Uterus (tissue), 4 donors: ENCODE data around the gene CDKAL1. TPM values are rescaled to one million over a fixed set of nuclear protein-coding genes. Genes with fewer than 3 reads are reported as not detected.

ENCODE experiments used
- DNase-seq, 2 donors: peaks; one replicate each; pipeline ENCODE4 v3.0.0-alpha.2; 2019 to 2020
- H3K27ac ChIP-seq, 2 donors: fragments of 200-600 bp; sonication (generic); 1 replicate in 1 of 2; 2 replicates in 1 of 2; pipeline ENCODE4 v1.5.1; 2016 to 2018
- H3K27me3 ChIP-seq, 2 donors: fragments of 200-600 bp; sonication (generic); one replicate each; pipeline ENCODE4 v1.5.1; 2018 to 2019; ENCODE audit warnings: control low read depth in 1 of 2
- H3K36me3 ChIP-seq, 2 donors: fragments of 200-600 bp; sonication (generic); one replicate each; pipeline ENCODE4 v1.5.1; 2019; ENCODE audit warnings: control low read depth in 1 of 2
- H3K4me1 ChIP-seq, 2 donors: fragments of 200-600 bp; sonication (generic); one replicate each; pipeline ENCODE4 v1.5.1; 2018 to 2019; ENCODE audit warnings: control low read depth in 1 of 2
- H3K4me3 ChIP-seq, 2 donors: fragments of 200-600 bp; sonication (generic); 1 replicate in 1 of 2; 2 replicates in 1 of 2; pipeline ENCODE4 v1.5.1; 2018 to 2019; ENCODE audit warnings: mild to moderate bottlenecking in 1 of 2
- H3K9me3 ChIP-seq, 2 donors: fragments of 200-600 bp; sonication (generic); one replicate each; pipeline ENCODE4 v1.5.1; 2019; ENCODE audit warnings: control low read depth in 1 of 2
- POLR2A ChIP-seq, 2 donors: fragments of 450-650 bp; IDR thresholded peaks; one replicate each; pipeline ENCODE4 v1.6.1; 2016; ENCODE audit warnings: antibody characterized with exemption in 2 of 2, mild to moderate bottlenecking in 1 of 2, moderate library complexity in 1 of 2
- intact Hi-C: fragments of 100-400 bp; cut with DNase I; formaldehyde crosslinking; loops from one replicate; pipeline ENCODE4 v1.15.1; 2023; ENCODE audit warnings: low total_unique reads
- total RNA-seq, 4 donors: library from RNA; depleted of rRNA in 3 of 4; stranded (reverse); fragments of >200 nt in 3 of 4; gene quantifications; one replicate each; pipeline versions ENCODE4 v1.1.0 to v1.2.4, GENCODE V29; 2014 to 2023
- TF ChIP-seq, protein P1 (sequence below), 4 experiments: fragments of 200-600 bp in 2 of 4; fragments of 450-650 bp in 2 of 4; sonication (generic) in 2 of 4; IDR thresholded peaks; one replicate each; pipeline ENCODE4 v1.5.1; 2016 to 2019; ENCODE audit warnings: antibody characterized with exemption in 4 of 4, mild to moderate bottlenecking in 2 of 4, moderate library complexity in 1 of 4
- donor health status: DM: yes; HTN: yes; CAD: no.

Gene CDKAL1
- total RNA-seq, 4 donors from 2014 or later: 5.0 to 51.7 (median 18.9) TPM

DNA sequence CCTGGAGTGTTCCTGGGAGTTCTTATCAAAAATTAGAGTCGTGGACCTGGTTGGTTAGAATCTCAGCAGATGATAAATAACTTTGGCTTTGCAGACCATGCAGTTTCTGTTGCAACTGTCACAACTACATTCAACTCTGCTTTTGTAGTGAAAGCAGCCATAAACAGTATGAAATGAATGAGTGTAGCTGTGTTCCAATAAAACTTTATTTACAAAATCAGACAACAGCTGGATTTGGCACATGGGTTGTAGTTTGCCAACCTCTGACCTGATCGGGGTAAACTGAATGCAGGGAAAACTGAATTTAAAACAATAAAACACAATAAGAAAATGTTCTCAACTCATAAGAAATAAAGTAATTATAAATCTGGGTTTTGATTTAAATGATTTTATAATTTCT lies 513.8 kb downstream of the CDKAL1 start:
- Histone ChIP-seq H3K27ac (no peak overlapping the region), H3K36me3 (no peaks in the 10 kb centered on the region), H3K4me3 (no peak overlapping the region), H3K4me1 (no peaks in the 10 kb centered on the region), H3K27me3 (no peaks in the 10 kb centered on the region), H3K9me3 (no peaks in the 10 kb centered on the region)
- no peak for DNase-seq
- intact Hi-C loops: no loop called here
- TF ChIP-seq POLR2A (IDR thresholded peaks at IDR 0.05): no peak
- TF ChIP-seq, protein P1, sequence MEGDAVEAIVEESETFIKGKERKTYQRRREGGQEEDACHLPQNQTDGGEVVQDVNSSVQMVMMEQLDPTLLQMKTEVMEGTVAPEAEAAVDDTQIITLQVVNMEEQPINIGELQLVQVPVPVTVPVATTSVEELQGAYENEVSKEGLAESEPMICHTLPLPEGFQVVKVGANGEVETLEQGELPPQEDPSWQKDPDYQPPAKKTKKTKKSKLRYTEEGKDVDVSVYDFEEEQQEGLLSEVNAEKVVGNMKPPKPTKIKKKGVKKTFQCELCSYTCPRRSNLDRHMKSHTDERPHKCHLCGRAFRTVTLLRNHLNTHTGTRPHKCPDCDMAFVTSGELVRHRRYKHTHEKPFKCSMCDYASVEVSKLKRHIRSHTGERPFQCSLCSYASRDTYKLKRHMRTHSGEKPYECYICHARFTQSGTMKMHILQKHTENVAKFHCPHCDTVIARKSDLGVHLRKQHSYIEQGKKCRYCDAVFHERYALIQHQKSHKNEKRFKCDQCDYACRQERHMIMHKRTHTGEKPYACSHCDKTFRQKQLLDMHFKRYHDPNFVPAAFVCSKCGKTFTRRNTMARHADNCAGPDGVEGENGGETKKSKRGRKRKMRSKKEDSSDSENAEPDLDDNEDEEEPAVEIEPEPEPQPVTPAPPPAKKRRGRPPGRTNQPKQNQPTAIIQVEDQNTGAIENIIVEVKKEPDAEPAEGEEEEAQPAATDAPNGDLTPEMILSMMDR (IDR thresholded peaks at IDR 0.05): no peak

DNA sequence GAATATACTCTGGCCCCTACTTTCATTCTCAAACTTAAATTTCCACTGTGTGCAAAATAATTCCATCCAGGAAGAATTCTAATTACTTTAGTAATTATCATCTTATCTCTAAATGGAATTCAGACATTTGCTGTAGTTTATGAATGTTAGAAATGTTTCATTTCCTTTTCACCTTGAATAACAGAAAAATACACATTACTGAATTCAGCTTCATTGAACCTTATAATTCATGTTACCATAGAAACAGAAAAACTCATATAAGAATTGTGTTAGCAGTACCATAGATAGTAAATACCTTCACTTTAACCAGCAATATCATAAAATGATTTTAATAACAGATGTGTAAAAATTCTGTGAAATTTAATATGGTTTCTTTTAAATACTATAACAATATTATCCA lies 514.9 kb downstream of the CDKAL1 start:
- H3K27me3 ChIP-seq: no peaks in the 10 kb centered on the region
- no peaks in the 10 kb centered on the region for H3K36me3 ChIP-seq
- intact Hi-C loops: no loop called here

DNA sequence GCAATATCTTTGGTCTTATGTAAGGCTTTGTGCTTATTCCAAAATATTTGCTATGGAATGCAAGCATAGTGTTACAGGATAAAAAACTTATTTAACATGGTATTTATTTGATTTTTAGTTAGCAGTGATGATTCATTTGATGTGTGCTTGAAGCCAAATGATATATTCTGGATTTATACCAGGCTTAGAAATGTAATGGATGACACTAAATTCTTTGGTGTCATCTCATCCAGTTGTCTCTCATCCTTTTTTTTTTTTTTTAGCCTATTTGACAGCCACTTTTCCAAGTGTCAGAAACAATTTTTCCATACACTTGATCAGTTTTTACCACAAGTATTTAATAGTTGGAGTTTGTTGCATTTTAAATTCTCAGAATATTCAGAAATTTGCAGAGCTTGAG lies 515.3 kb downstream of the CDKAL1 start:
- Histone ChIP-seq H3K27me3 (no peaks in the 10 kb centered on the region), H3K4me3 (no peak overlapping the region), H3K27ac (no peak overlapping the region), H3K9me3 (no peaks in the 10 kb centered on the region), H3K4me1 (no peaks in the 10 kb centered on the region), H3K36me3 (no peaks in the 10 kb centered on the region)
- DNase-seq: no peak
- no peak for TF ChIP-seq POLR2A (IDR thresholded peaks at IDR 0.05)
- TF ChIP-seq, protein P1 (IDR thresholded peaks at IDR 0.05): no peak
- intact Hi-C loops: no loop called here

More for the DNA sequence above, 514.9 kb downstream of the CDKAL1 start:
- no peaks in the 10 kb centered on the region for H3K4me1 ChIP-seq
- H3K9me3 ChIP-seq: no peaks in the 10 kb centered on the region
- no peak for DNase-seq
- no peak overlapping the region for H3K27ac ChIP-seq
- TF ChIP-seq POLR2A (IDR thresholded peaks at IDR 0.05): no peak
- TF ChIP-seq, protein P1 (IDR thresholded peaks at IDR 0.05): no peak
- H3K4me3 ChIP-seq: no peak overlapping the region

DNA sequence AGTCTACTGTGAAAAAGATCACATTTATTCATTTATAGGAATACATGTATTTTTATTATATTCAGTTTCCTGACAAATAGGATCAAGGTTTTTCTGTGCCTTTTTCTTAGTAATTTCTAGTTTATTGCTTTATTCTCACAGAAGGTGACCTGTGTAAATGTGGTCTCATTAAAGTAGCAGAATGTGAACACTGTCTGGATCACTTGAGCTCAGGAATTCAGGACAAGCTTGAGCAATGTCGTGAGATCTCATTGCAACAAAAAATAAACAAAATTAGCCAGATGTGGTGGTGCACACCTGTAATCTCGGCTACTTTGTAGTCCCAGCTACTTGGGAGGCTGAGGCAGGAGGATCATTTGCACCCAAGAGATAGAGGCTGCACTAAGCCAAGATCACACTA lies 516.7 kb downstream of the CDKAL1 start:
- no peak for TF ChIP-seq POLR2A (IDR thresholded peaks at IDR 0.05)
- TF ChIP-seq, protein P1 (IDR thresholded peaks at IDR 0.05): no peak
- H3K36me3 ChIP-seq: no peaks in the 10 kb centered on the region
- no peak overlapping the region for H3K27ac ChIP-seq
- intact Hi-C loops: no loop called here
- no peaks in the 10 kb centered on the region for H3K4me1 ChIP-seq
- no peak for DNase-seq
- H3K27me3 ChIP-seq: no peaks in the 10 kb centered on the region
- no peaks in the 10 kb centered on the region for H3K9me3 ChIP-seq
- H3K4me3 ChIP-seq: no peak overlapping the region

DNA sequence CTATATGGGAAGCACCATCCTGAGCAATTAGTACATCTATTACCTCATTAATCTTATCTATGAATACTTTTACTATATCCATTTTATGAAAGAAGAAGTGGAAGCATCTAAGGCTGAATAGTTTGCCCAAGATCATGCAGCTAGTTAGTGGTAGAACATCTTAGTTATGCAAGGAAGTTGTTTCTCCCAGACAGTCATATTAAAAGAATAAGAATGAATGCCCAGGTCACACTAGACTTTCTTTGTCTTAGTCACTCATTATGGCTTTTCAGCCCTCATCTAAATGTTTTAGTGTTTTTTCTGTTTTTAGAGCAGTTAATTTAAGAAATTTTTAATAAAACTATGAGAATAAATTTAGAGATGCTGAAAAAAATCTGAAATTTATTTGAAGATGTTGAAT lies 517.5 kb downstream of the CDKAL1 start:
- Histone ChIP-seq H3K9me3 (no peaks in the 10 kb centered on the region), H3K27me3 (no peaks in the 10 kb centered on the region), H3K27ac (no peak overlapping the region), H3K36me3 (no peaks in the 10 kb centered on the region), H3K4me1 (no peaks in the 10 kb centered on the region), H3K4me3 (no peak overlapping the region)
- DNase-seq: no peak
- no peak for TF ChIP-seq POLR2A (IDR thresholded peaks at IDR 0.05)
- TF ChIP-seq, protein P1 (IDR thresholded peaks at IDR 0.05): no peak
- intact Hi-C loops: no loop called here
